Spinal cord (tissue), 10 donors: ENCODE measurements around the gene ADH1A. TPM values are rescaled to one million over a fixed set of nuclear protein-coding genes. Genes with fewer than 3 reads are reported as not detected.
"Not testable (repeated sequence)": the region's sequence is repeated elsewhere in the genome, so short reads cannot be mapped to it uniquely, and the experiment has no call there.

Experiments
- DNase-seq, 6 donors: peaks; one replicate each; pipeline versions ENCODE4 v3.0.0 to v3.0.0-alpha.2; 2013 to 2015; ENCODE audit warnings: low spot score in 6 of 6, low read depth in 4 of 6
- H3K27ac ChIP-seq: one replicate; pipeline ENCODE4 v1.5.1; 2013; ENCODE audit warnings: low read depth, low read length, control low read depth
- H3K27me3 ChIP-seq: one replicate; pipeline ENCODE4 v1.6.1; 2013; ENCODE audit warnings: low read length; ENCODE audit not compliant: control insufficient read depth, insufficient read depth
- H3K36me3 ChIP-seq: one replicate; pipeline ENCODE4 v1.6.1; 2013; ENCODE audit warnings: low read length; ENCODE audit not compliant: control insufficient read depth, insufficient read depth
- H3K4me1 ChIP-seq: one replicate; pipeline ENCODE4 v1.6.1; 2013; ENCODE audit warnings: low read length; ENCODE audit not compliant: control insufficient read depth, insufficient read depth
- H3K4me3 ChIP-seq: one replicate; pipeline ENCODE4 v1.5.1; 2013; ENCODE audit warnings: low read depth, low read length, control low read depth
- H3K9me3 ChIP-seq: one replicate; pipeline ENCODE4 v1.6.1; 2013; ENCODE audit warnings: low read length; ENCODE audit not compliant: control insufficient read depth, insufficient read depth
- WGBS: methylation state at CpG from one replicate; pipeline ENCODE4 v1.1.5; 2013; ENCODE audit warnings: missing lambda C conversion rate; ENCODE audit not compliant: insufficient coverage; 5-methylcytosine and 5-hydroxymethylcytosine counted together
- polyA plus RNA-seq, 2 donors: library from polyadenylated mRNA; unstranded; fragments of 120-200 nt; gene quantifications; one replicate each; pipeline ENCODE4 v1.2.1, GENCODE V29; 2013; ENCODE audit not compliant: insufficient read length in 2 of 2
- total RNA-seq, 2 donors: library from RNA; depleted of rRNA in 1 of 2; stranded (reverse); fragments of 120-200 nt in 1 of 2; fragments of >200 nt in 1 of 2; gene quantifications; one replicate each; pipeline versions ENCODE4 v1.2.3 to v1.2.4, GENCODE V29; 2013 to 2014
- donor health status: healthy.

Gene ADH1A
- total and polyA plus RNA-seq, 4 donors, result 0.11 TPM; not detected in 3

- no peaks in the 10 kb centered on the region for H3K27me3 ChIP-seq
- H3K36me3 ChIP-seq, result no peaks in the 10 kb centered on the region
- no peak overlapping the region for H3K4me3 ChIP-seq
- H3K4me1 ChIP-seq, result no peaks in the 10 kb centered on the region
- DNase-seq, result peak in 1 of 6 donors; percentile 12
- H3K9me3 ChIP-seq, result no peaks in the 10 kb centered on the region
- no peak overlapping the region for H3K27ac ChIP-seq
- WGBS, result 100% methylated on average over 1 of the region's 1 CpG
These were observed 42.1 kb downstream of the ADH1A start for GRCh38 chr4:99248714-99249113.

- no peak overlapping the region for H3K4me3 ChIP-seq
- WGBS, result no CpG with 5 or more reads among the region's 1 CpG
- no peaks in the 10 kb centered on the region for H3K9me3 ChIP-seq
- DNase-seq, result no peak
- H3K27me3 ChIP-seq, result no peaks in the 10 kb centered on the region
- no peak overlapping the region for H3K27ac ChIP-seq
- no peaks in the 10 kb centered on the region for H3K36me3 ChIP-seq
- no peaks in the 10 kb centered on the region for H3K4me1 ChIP-seq
These were observed 54.8 kb downstream of the ADH1A start for GRCh38 chr4:99235955-99236354.

GRCh38 chr4:99234331-99235010 lies 56.3 kb downstream of the ADH1A start:
- H3K9me3 ChIP-seq, result no peaks in the 10 kb centered on the region
- no peak overlapping the region for H3K27ac ChIP-seq
- no peaks in the 10 kb centered on the region for H3K27me3 ChIP-seq
- no peak for DNase-seq
- no CpG with 5 or more reads among the region's 2 CpGs for WGBS
- H3K36me3 ChIP-seq, result no peaks in the 10 kb centered on the region
- no peak overlapping the region for H3K4me3 ChIP-seq
- no peaks in the 10 kb centered on the region for H3K4me1 ChIP-seq

GRCh38 chr4:99233397-99233796 lies 57.4 kb downstream of the ADH1A start:
- H3K27ac ChIP-seq, H3K4me1 ChIP-seq, H3K9me3 ChIP-seq, DNase-seq, H3K4me3 ChIP-seq, H3K36me3 ChIP-seq, H3K27me3 ChIP-seq: not testable (repeated sequence)
- WGBS, result no CpG with 5 or more reads among the region's 2 CpGs

- not testable (repeated sequence) for DNase-seq, H3K27me3 ChIP-seq, H3K9me3 ChIP-seq, H3K27ac ChIP-seq, H3K36me3 ChIP-seq, H3K4me1 ChIP-seq, H3K4me3 ChIP-seq
- 88% methylated on average over 1 of the region's 1 CpG for WGBS
These were observed 62.1 kb downstream of the ADH1A start for GRCh38 chr4:99228706-99229105.

- H3K27me3 ChIP-seq, H3K27ac ChIP-seq, H3K9me3 ChIP-seq, H3K36me3 ChIP-seq, H3K4me3 ChIP-seq, DNase-seq, H3K4me1 ChIP-seq: not testable (repeated sequence)
- no CpG with 5 or more reads among the region's 4 CpGs for WGBS
These were observed 63.1 kb downstream of the ADH1A start for GRCh38 chr4:99227646-99228045.

Other genes starting within 250 kb of the ADH1A start
- 100 to 1,000 TPM; 111 to 158 TPM for gene ADH5, start 202.2 kb downstream of the ADH1A start, total RNA-seq
- gene ADH5, start 202.2 kb downstream of the ADH1A start, polyA plus RNA-seq, result 100 to 1,000 TPM; 127 to 132 TPM
- gene ADH4, start 146.7 kb downstream of the ADH1A start, total RNA-seq, result not detected
- gene ADH4, start 146.7 kb downstream of the ADH1A start, polyA plus RNA-seq, result under 1 TPM in 1 of 2 donors, not detected in 1; 0.26 TPM
- gene ADH6, start 71.7 kb downstream of the ADH1A start, total RNA-seq, result under 1 TPM in 1 of 2 donors, not detected in 1; 0.11 TPM
- gene ADH6, start 71.7 kb downstream of the ADH1A start, polyA plus RNA-seq, result under 1 TPM; 0.38 to 0.59 TPM
- gene ADH1B, start 30.4 kb upstream of the ADH1A start, total RNA-seq, result 1 to 10 TPM; 2.4 to 8.4 TPM
- gene ADH1B, start 30.4 kb upstream of the ADH1A start, polyA plus RNA-seq, result under 1 TPM; 0.33 to 0.84 TPM
- gene ADH1C, start 61.8 kb upstream of the ADH1A start, total RNA-seq, result 1 to 10 TPM; 1.3 to 2.5 TPM
- 1 to 10 TPM; 1.4 to 1.5 TPM for gene ADH1C, start 61.8 kb upstream of the ADH1A start, polyA plus RNA-seq
- not detected for gene ADH7, start 144.4 kb upstream of the ADH1A start, total RNA-seq
- not detected for gene ADH7, start 144.4 kb upstream of the ADH1A start, polyA plus RNA-seq
- gene C4orf17, start 220.0 kb upstream of the ADH1A start, total RNA-seq, result not detected
- gene C4orf17, start 220.0 kb upstream of the ADH1A start, polyA plus RNA-seq, result not detected